IMR-90 (cell line): ENCODE measurements around the gene SMIM5. TPM values are rescaled to one million over a fixed set of nuclear protein-coding genes. Genes with fewer than 3 reads are reported as not detected.

Experiments
- ATAC-seq: fragments of 200-7000 bp; cut with Tn5 transposase; 2 replicates; pipeline ENCODE4 v1.9.1; 2020; ENCODE audit warnings: low read depth, mild to moderate bottlenecking, moderate library complexity
- BruUV-seq: library from RNA; stranded (reverse); fragments of 400-500 nt; replicated peaks from 2 replicates; lab custom pipeline; 2021; lab: Mats Ljungman, UMichigan
- CTCF ChIA-PET: fragments of 300-600 bp; formaldehyde crosslinking; extraction: SDS; loops from one replicate; lab custom pipeline; 2021; ENCODE audit warnings: antibody characterized with exemption; lab: Yijun Ruan, JAX
- POLR2A ChIA-PET: fragments of 300-600 bp; sonication (Branson Sonifier 250); formaldehyde crosslinking; loops from one replicate; lab custom pipeline; 2022; ENCODE audit warnings: antibody characterized with exemption; ENCODE audit not compliant: unreplicated experiment; lab: Charles Lee
- DNase-seq: peaks from one replicate; pipeline ENCODE4 v3.0.0; 2013
- H2AFZ ChIP-seq: replicated peaks from 2 replicates; pipeline ENCODE3; 2013; ENCODE audit warnings: low read length, mild to moderate bottlenecking; ENCODE audit not compliant: poor library complexity
- H2AK5ac ChIP-seq: 2 replicates; pipeline ENCODE4 v1.6.1; 2013; ENCODE audit warnings: low read depth, low read length, inconsistent platforms
- H2AK9ac ChIP-seq: replicated peaks from 2 replicates; pipeline ENCODE3; 2013; ENCODE audit warnings: mild to moderate bottlenecking, low read depth, low read length, moderate library complexity; ENCODE audit not compliant: poor library complexity
- H2BK120ac ChIP-seq: 2 replicates; pipeline ENCODE4 v1.6.1; 2013; ENCODE audit warnings: low read depth, low read length, inconsistent platforms
- H2BK15ac ChIP-seq: 3 replicates; pipeline ENCODE4 v1.6.1; 2013; ENCODE audit warnings: low read depth, low read length, inconsistent platforms
- H2BK20ac ChIP-seq: 2 replicates; pipeline ENCODE4 v1.6.1; 2013; ENCODE audit warnings: low read depth, mild to moderate bottlenecking, inconsistent platforms, low read length, moderate library complexity
- H2BK5ac ChIP-seq: 2 replicates; pipeline ENCODE4 v1.6.1; 2013; ENCODE audit warnings: mild to moderate bottlenecking, low read depth, low read length, inconsistent platforms; ENCODE audit not compliant: poor library complexity, severe bottlenecking
- H3K14ac ChIP-seq: replicated peaks from 2 replicates; pipeline ENCODE4 v1.6.1; 2013; ENCODE audit warnings: low read depth, low read length, inconsistent platforms
- H3K18ac ChIP-seq: 2 replicates; pipeline ENCODE4 v1.6.1; 2013; ENCODE audit warnings: low read depth, low read length, control low read depth
- H3K23ac ChIP-seq: 2 replicates; pipeline ENCODE4 v1.6.1; 2013; ENCODE audit warnings: low read depth, low read length, inconsistent platforms
- H3K27ac ChIP-seq: 2 replicates; pipeline ENCODE4 v1.5.1; 2013; ENCODE audit warnings: mild to moderate bottlenecking, control low read depth, low read length; ENCODE audit not compliant: insufficient read depth
- H3K27me3 ChIP-seq: 2 replicates; pipeline ENCODE4 v1.6.1; 2013; ENCODE audit warnings: low read length; ENCODE audit not compliant: control insufficient read depth, insufficient read depth
- H3K36me3 ChIP-seq: 2 replicates; pipeline ENCODE4 v1.6.1; 2013; ENCODE audit warnings: low read length, mixed read lengths; ENCODE audit not compliant: control insufficient read depth, insufficient read depth
- H3K4ac ChIP-seq: 2 replicates; pipeline ENCODE4 v1.6.1; 2013; ENCODE audit warnings: low read depth, low read length, inconsistent platforms
- H3K4me1 ChIP-seq: 2 replicates; pipeline ENCODE4 v1.6.1; 2013; ENCODE audit warnings: low read length, mixed read lengths; ENCODE audit not compliant: control insufficient read depth, insufficient read depth
- H3K4me2 ChIP-seq: 2 replicates; pipeline ENCODE4 v1.6.1; 2013; ENCODE audit warnings: low read depth, mild to moderate bottlenecking, control low read depth, low read length, moderate library complexity
- H3K4me3 ChIP-seq: 2 replicates; pipeline ENCODE4 v1.5.1; 2013; ENCODE audit warnings: low read depth, mild to moderate bottlenecking, control low read depth, low read length, moderate library complexity; ENCODE audit not compliant: insufficient read depth
- H3K56ac ChIP-seq: 2 replicates; pipeline ENCODE4 v1.6.1; 2013; ENCODE audit warnings: low read length, inconsistent platforms; ENCODE audit not compliant: insufficient read depth; ENCODE audit errors: extremely low read depth
- H3K79me1 ChIP-seq, 2 experiments: 2 replicates each; pipeline ENCODE4 v1.6.1; 2013; ENCODE audit warnings: low read length in 2 of 2, inconsistent platforms in 1 of 2, low read depth in 1 of 2
- H3K9ac ChIP-seq: 2 replicates; pipeline ENCODE4 v1.6.1; 2013; ENCODE audit warnings: low read depth, low read length, control low read depth
- H3K9me1 ChIP-seq: 2 replicates; pipeline ENCODE4 v1.6.1; 2013; ENCODE audit warnings: low read length, inconsistent platforms; ENCODE audit not compliant: insufficient read depth
- H3K9me3 ChIP-seq: 2 replicates; pipeline ENCODE4 v1.6.1; 2013; ENCODE audit warnings: low read length; ENCODE audit not compliant: control insufficient read depth, insufficient read depth
- H4K20me1 ChIP-seq: 2 replicates; pipeline ENCODE4 v1.6.1; 2013; ENCODE audit warnings: low read length, inconsistent platforms; ENCODE audit not compliant: insufficient read depth
- H4K5ac ChIP-seq: 2 replicates; pipeline ENCODE4 v1.6.1; 2013; ENCODE audit warnings: mild to moderate bottlenecking, low read depth, low read length, control low read depth
- H4K8ac ChIP-seq, 2 experiments: 2 replicates each; pipeline ENCODE4 v1.6.1; 2013; ENCODE audit warnings: low read depth in 2 of 2, low read length in 2 of 2, control low read depth in 1 of 2, inconsistent platforms in 1 of 2
- H4K91ac ChIP-seq: 2 replicates; pipeline ENCODE4 v1.6.1; 2013; ENCODE audit warnings: low read depth, low read length, inconsistent platforms; ENCODE audit not compliant: insufficient read depth
- FOS ChIP-seq: fragments of 150-350 bp; IDR thresholded peaks from 2 replicates; pipeline ENCODE4 v1.6.1; 2016; ENCODE audit warnings: low read depth, low read length
- RAD21 ChIP-seq: IDR thresholded peaks from 2 replicates; pipeline ENCODE4 v1.6.1; 2012; ENCODE audit warnings: low read length, improper control_type of control experiment
- WGBS, 2 experiments: methylation state at CpG; one replicate each; pipeline versions ENCODE4 v1.1.5 to v1.1.7; 2013; ENCODE audit warnings: missing lambda C conversion rate in 2 of 2; ENCODE audit not compliant: insufficient read length in 1 of 2; ENCODE audit errors: extremely low coverage in 2 of 2; 5-methylcytosine and 5-hydroxymethylcytosine counted together
- dilution Hi-C: fragments of 300-500 bp; cut with HindIII; formaldehyde crosslinking; loops from one replicate; pipeline ENCODE4 v1.14.3; 2018; ENCODE audit warnings: low sequenced_read_pairs; ENCODE audit not compliant: unreplicated experiment
- in situ Hi-C: fragments of 300-500 bp; cut with MboI; formaldehyde crosslinking; loops from 3 replicates; pipeline ENCODE4 v1.14.3; 2019; ENCODE audit warnings: low sequenced_read_pairs, inconsistent platforms, mixed read lengths
- intact Hi-C: fragments of 100-400 bp; cut with micrococcal nuclease; formaldehyde crosslinking; loops from 2 replicates; pipeline ENCODE4 v1.10.0; 2022
- polyA plus RNA-seq, 3 experiments: library from polyadenylated mRNA; depleted of rRNA; stranded (reverse); fragments of >200 nt; gene quantifications; 2 replicates each; pipeline ENCODE4 v1.2.3, GENCODE V29; 2012; ENCODE audit warnings: low replicate concordance in 1 of 3
- total RNA-seq: library from RNA; depleted of rRNA; stranded (reverse); fragments of >200 nt; gene quantifications from 2 replicates; pipeline ENCODE4 v1.2.3, GENCODE V29; 2012

The SMIM5 gene
- total and polyA plus RNA-seq, 2 of the 4 experiments (the other 2 are of a cell fraction), result not detected

DNA sequence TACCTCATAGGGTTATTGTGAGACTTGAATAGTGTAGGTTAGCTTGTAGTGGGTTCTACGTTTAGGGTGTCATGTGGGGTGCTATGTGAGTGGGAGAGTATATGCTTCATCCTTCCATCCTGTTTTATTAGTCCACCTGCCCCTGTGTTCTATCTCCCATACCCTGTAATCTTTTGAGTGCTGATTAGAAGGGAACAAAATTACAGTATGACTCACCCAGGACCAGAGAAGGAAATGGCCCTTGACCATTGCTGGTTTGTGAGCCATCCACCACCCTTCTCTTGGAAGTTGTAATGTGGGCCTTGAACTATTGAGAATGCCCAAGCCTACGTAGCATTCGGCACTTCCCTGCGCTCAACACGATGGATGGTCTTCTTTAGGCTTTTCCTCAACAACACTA is 51.0 kb downstream of the SMIM5 start:
- Histone ChIP-seq H3K9ac (no peak overlapping the region), H3K9me3 (no peaks in the 10 kb centered on the region), H3K4me1 (peaks cover 9% of the 10 kb centered on the region), H3K4ac (0 out of 2 replicates have a peak overlapping the region, but pooled peaks have one; percentile 40), H2AK5ac (peak overlapping the region; percentile 65; the same call in 1 of the 2 replicates), H3K23ac (no peak overlapping the region), H3K27ac (no peak overlapping the region), H3K79me1 (peaks cover 58 to 85% of the 10 kb centered on the region in 2 experiments), H3K56ac (no peak overlapping the region), H2BK15ac (no peak overlapping the region), H2BK120ac (no peak overlapping the region), H4K20me1 (peaks cover 57% of the 10 kb centered on the region), H3K36me3 (peaks cover 24% of the 10 kb centered on the region), H3K4me3 (no peak overlapping the region), H2BK20ac (no peak overlapping the region), H2AFZ (no peak overlapping the region), H3K14ac (peak overlapping the region; percentile 52; the same call in 1 of the 2 replicates), H3K18ac (no peak overlapping the region), H4K8ac (no peak overlapping the region), H3K4me2 (no peak overlapping the region; the same call in 1 of the 2 replicates), H3K27me3 (no peaks in the 10 kb centered on the region), H2AK9ac (peak overlapping the region; percentile 74), H4K91ac (no peak overlapping the region), H4K5ac (no peak overlapping the region), H2BK5ac (no peak overlapping the region), H3K9me1 (peaks cover 24% of the 10 kb centered on the region)
- in situ Hi-C loops, result no loop called here
- no CpG with 5 or more reads among the region's 5 CpGs for WGBS, 2 experiments
- no peak for ATAC-seq
- ChIA-PET CTCF (interaction anchor here (1.0 to 5.7 kb wide), 3 partner anchors 9 to 66 kb away, joined by 3 to 18 read pairs (median 5); no protein-coding TSS in a partner anchor), POLR2A (no interaction called here)
- BruUV-seq, result no TSS peak
- TF ChIP-seq RAD21, result no peak
- TF ChIP-seq FOS, result peak; percentile 36; the same call in 1 of the 2 replicates
- intact Hi-C loops, result no loop called here
- DNase-seq, result peak; percentile 42
- dilution Hi-C loops, result no loop called here
